H9 (cell line): ENCODE results near the gene THSD4. TPM values are rescaled to one million over a fixed set of nuclear protein-coding genes. Genes with fewer than 3 reads are reported as not detected.

Source experiments
- DNase-seq: peaks from one replicate; pipeline ENCODE4 v3.0.0-alpha.2; 2017
- H2AFZ ChIP-seq: one replicate; pipeline ENCODE4 v1.6.1; 2013; ENCODE audit warnings: mild to moderate bottlenecking, low read length, control low read depth, moderate library complexity
- H2AK5ac ChIP-seq: 2 replicates; pipeline ENCODE4 v1.6.1; 2013; ENCODE audit warnings: low read length, control low read depth, mixed read lengths; ENCODE audit not compliant: insufficient read length
- H2BK120ac ChIP-seq: one replicate; pipeline ENCODE4 v1.6.1; 2013; ENCODE audit warnings: low read depth, mild to moderate bottlenecking, low read length, control low read depth, inconsistent platforms; ENCODE audit not compliant: poor library complexity, severe bottlenecking
- H2BK12ac ChIP-seq: 2 replicates; pipeline ENCODE4 v1.6.1; 2013; ENCODE audit warnings: low read length, control low read depth, mixed read lengths, low read depth; ENCODE audit not compliant: insufficient read length
- H2BK15ac ChIP-seq: 2 replicates; pipeline ENCODE4 v1.6.1; 2013; ENCODE audit warnings: low read depth, low read length, control low read depth
- H2BK20ac ChIP-seq: one replicate; pipeline ENCODE4 v1.6.1; 2013; ENCODE audit warnings: low read depth, mild to moderate bottlenecking, low read length, control low read depth, inconsistent platforms; ENCODE audit not compliant: poor library complexity, severe bottlenecking
- H2BK5ac ChIP-seq: 2 replicates; pipeline ENCODE4 v1.6.1; 2013; ENCODE audit warnings: low read length, control low read depth, mixed read lengths; ENCODE audit not compliant: insufficient read length
- H3K14ac ChIP-seq: 2 replicates; pipeline ENCODE4 v1.6.1; 2013; ENCODE audit warnings: low read length, control low read depth; ENCODE audit not compliant: insufficient read depth
- H3K18ac ChIP-seq: 2 replicates; pipeline ENCODE4 v1.6.1; 2013; ENCODE audit warnings: low read depth, mild to moderate bottlenecking, mixed read lengths, low read length, control low read depth; ENCODE audit not compliant: insufficient read length
- H3K23ac ChIP-seq: 2 replicates; pipeline ENCODE4 v1.6.1; 2013; ENCODE audit warnings: low read length, control low read depth, mixed read lengths, low read depth; ENCODE audit not compliant: insufficient read length
- H3K23me2 ChIP-seq: 2 replicates; pipeline ENCODE4 v1.6.1; 2013; ENCODE audit warnings: low read depth, mild to moderate bottlenecking, mixed read lengths, low read length, control low read depth; ENCODE audit not compliant: insufficient read length, poor library complexity, severe bottlenecking
- H3K27ac ChIP-seq: 2 replicates; pipeline ENCODE4 v1.5.1; 2013; ENCODE audit warnings: low read length, control low read depth, mixed read lengths, low read depth; ENCODE audit not compliant: insufficient read length
- H3K27me3 ChIP-seq: 2 replicates; pipeline ENCODE4 v1.6.1; 2013; ENCODE audit warnings: low read length, control low read depth, inconsistent platforms; ENCODE audit not compliant: insufficient read depth
- H3K4ac ChIP-seq: 2 replicates; pipeline ENCODE4 v1.6.1; 2013; ENCODE audit warnings: low read depth, mild to moderate bottlenecking, control low read depth, inconsistent platforms, low read length, moderate library complexity
- H3K4me1 ChIP-seq: 2 replicates; pipeline ENCODE4 v1.6.1; 2013; ENCODE audit warnings: low read length, control low read depth, inconsistent platforms; ENCODE audit not compliant: insufficient read depth
- H3K4me2 ChIP-seq: 2 replicates; pipeline ENCODE4 v1.6.1; 2013; ENCODE audit warnings: low read length, control low read depth, mixed read lengths; ENCODE audit not compliant: insufficient read length, insufficient read depth
- H3K56ac ChIP-seq: 2 replicates; pipeline ENCODE4 v1.6.1; 2013; ENCODE audit warnings: low read depth, mild to moderate bottlenecking, mixed read lengths, low read length, control low read depth; ENCODE audit not compliant: insufficient read length
- H3K79me1 ChIP-seq: 2 replicates; pipeline ENCODE4 v1.6.1; 2013; ENCODE audit warnings: low read depth, mild to moderate bottlenecking, moderate library complexity, low read length, control low read depth, inconsistent platforms; ENCODE audit not compliant: insufficient read depth, poor library complexity, severe bottlenecking
- H3K79me2 ChIP-seq: 2 replicates; pipeline ENCODE4 v1.6.1; 2013; ENCODE audit warnings: low read length, control low read depth, inconsistent platforms; ENCODE audit not compliant: insufficient read depth
- H3K9ac ChIP-seq: 2 replicates; pipeline ENCODE4 v1.6.1; 2013; ENCODE audit warnings: low read length, control low read depth, mixed read lengths; ENCODE audit not compliant: insufficient read length; ENCODE audit errors: extremely low read depth
- H3K9me3 ChIP-seq: one replicate; pipeline ENCODE4 v1.6.1; 2013; ENCODE audit warnings: low read depth, low read length, inconsistent platforms; ENCODE audit not compliant: control insufficient read depth
- H3T11ph ChIP-seq: one replicate; pipeline ENCODE4 v1.6.1; 2013; ENCODE audit warnings: mild to moderate bottlenecking, low read length, control low read depth, inconsistent platforms
- H4K20me1 ChIP-seq: one replicate; pipeline ENCODE4 v1.6.1; 2013; ENCODE audit not compliant: control insufficient read depth, insufficient read length, insufficient read depth
- H4K5ac ChIP-seq: 2 replicates; pipeline ENCODE4 v1.6.1; 2013; ENCODE audit warnings: low read depth, mild to moderate bottlenecking, mixed read lengths, low read length, control low read depth; ENCODE audit not compliant: insufficient read length
- H4K8ac ChIP-seq: replicated peaks from 2 replicates; pipeline ENCODE4 v1.6.1; 2013; ENCODE audit warnings: low read length, control low read depth, mixed read lengths, low read depth; ENCODE audit not compliant: insufficient read length
- H4K91ac ChIP-seq: 2 replicates; pipeline ENCODE4 v1.6.1; 2013; ENCODE audit warnings: low read depth, mild to moderate bottlenecking, moderate library complexity, mixed read lengths, low read length, control low read depth; ENCODE audit not compliant: insufficient read length
- H3K27ac Mint-ChIP-seq, 3 experiments: 2 replicates in 2 of 3; 3 replicates in 1 of 3; pipeline ENCODE4 v1.8.0; 2020 to 2021; ENCODE audit warnings: mixed read lengths in 3 of 3, mild to moderate bottlenecking in 1 of 3, moderate library complexity in 1 of 3
- H3K27me3 Mint-ChIP-seq: 2 replicates; pipeline ENCODE4 v1.8.0; 2021; ENCODE audit warnings: low read depth, mild to moderate bottlenecking, moderate library complexity, mixed read lengths
- H3K36me3 Mint-ChIP-seq, 3 experiments: 2 replicates in 2 of 3; 3 replicates in 1 of 3; pipeline ENCODE4 v1.8.0; 2020 to 2021; ENCODE audit warnings: low read depth in 3 of 3, mixed read lengths in 3 of 3; ENCODE audit not compliant: insufficient read depth in 1 of 3
- H3K4me1 Mint-ChIP-seq, 2 experiments: 2 replicates each; pipeline ENCODE4 v1.8.0; 2020; ENCODE audit warnings: mixed read lengths in 2 of 2
- H3K4me3 Mint-ChIP-seq, 2 experiments: 2 replicates in 1 of 2; 3 replicates in 1 of 2; pipeline ENCODE4 v1.8.0; 2020 to 2021; ENCODE audit warnings: mild to moderate bottlenecking in 2 of 2, mixed read lengths in 2 of 2, moderate library complexity in 1 of 2
- H3K9me3 Mint-ChIP-seq, 2 experiments: 2 replicates in 1 of 2; 3 replicates in 1 of 2; pipeline ENCODE4 v1.8.0; 2020; ENCODE audit warnings: mild to moderate bottlenecking in 2 of 2, mixed read lengths in 2 of 2, moderate library complexity in 1 of 2
- CTCF ChIP-seq: fragments of 200-600 bp; sonication (generic); conservative IDR thresholded peaks from 3 replicates; pipeline ENCODE4 v1.8.0; 2021; ENCODE audit warnings: antibody characterized with exemption, mild to moderate bottlenecking
- whole genome bisulfite sequencing: extraction: QIAGEN DNeasy Blood & Tissue Kit; methylation state at CpG from one replicate; pipeline ENCODE4 v1.1.7; 2013; ENCODE audit warnings: missing lambda C conversion rate, low lambda C conversion rate, mixed read lengths; ENCODE audit not compliant: insufficient read length; ENCODE audit errors: extremely low coverage; 5-methylcytosine and 5-hydroxymethylcytosine counted together
- total RNA-seq: library from RNA; stranded (reverse); gene quantifications from 2 replicates; pipeline ENCODE4 v1.2.1, GENCODE V29; 2021

Gene THSD4
- total RNA-seq, 1 experiment from 2014 or later = 5.5 TPM

- Histone ChIP-seq H3K23me2 (no peaks in the 10 kb centered on the region), H3K4me2 (no peak overlapping the region), H3K79me1 (no peaks in the 10 kb centered on the region), H2BK5ac (no peak overlapping the region), H3K14ac (no peak overlapping the region), H3K27me3 (no peaks in the 10 kb centered on the region), H3K27ac (no peak overlapping the region), H2BK12ac (no peak overlapping the region), H3K18ac (no peak overlapping the region), H3T11ph (no peak overlapping the region), H4K91ac (no peak overlapping the region), H4K5ac (no peak overlapping the region), H4K20me1 (no peaks in the 10 kb centered on the region), H2BK20ac (no peak overlapping the region), H2AK5ac (no peak overlapping the region), H3K9me3 (no peaks in the 10 kb centered on the region), H3K23ac (no peak overlapping the region), H3K56ac (no peak overlapping the region), H3K4ac (no peak overlapping the region), H3K79me2 (no peaks in the 10 kb centered on the region), H3K9ac (no peak overlapping the region), H2BK120ac (no peak overlapping the region), H2BK15ac (no peak overlapping the region), H3K4me1 (no peaks in the 10 kb centered on the region), H4K8ac (no peak overlapping the region), H2AFZ (no peak overlapping the region)
- Mint-ChIP-seq H3K36me3 (peaks cover 3 to 10% (median 7%) of the 10 kb centered on the region in 3 experiments; a peak in 5 of 7 replicates), H3K27me3 (no peaks in the 10 kb centered on the region), H3K27ac (no peak overlapping the region), H3K4me3 (no peak overlapping the region), H3K9me3 (peaks cover 9 to 18% of the 10 kb centered on the region in 2 experiments), H3K4me1 (no peaks in the 10 kb centered on the region)
- no CpG with 5 or more reads among the region's 2 CpGs for WGBS
- no peak for DNase-seq
- no peak for TF ChIP-seq CTCF
Measured at GRCh38 chr15:71687902-71688508, 572.7 kb downstream of the THSD4 start.
